Neural progenitor cell (in vitro differentiated cells): ENCODE data around the gene CSAD.

Experiments
- CTCF ChIP-seq: fragments of 200-600 bp; sonication (generic); IDR thresholded peaks from 2 replicates; pipeline ENCODE4 v1.5.1; 2017; ENCODE audit warnings: antibody characterized with exemption, mild to moderate bottlenecking
- EZH2 ChIP-seq: fragments of 200-600 bp; sonication (generic); IDR thresholded peaks from 2 replicates; pipeline ENCODE4 v1.6.1; 2017; ENCODE audit warnings: antibody characterized with exemption, mild to moderate bottlenecking, moderate library complexity
- EZH2phosphoT487 ChIP-seq: fragments of 200-600 bp; sonication (generic); IDR thresholded peaks from 2 replicates; pipeline ENCODE4 v1.6.1; 2017; ENCODE audit warnings: antibody characterized with exemption

DNA sequence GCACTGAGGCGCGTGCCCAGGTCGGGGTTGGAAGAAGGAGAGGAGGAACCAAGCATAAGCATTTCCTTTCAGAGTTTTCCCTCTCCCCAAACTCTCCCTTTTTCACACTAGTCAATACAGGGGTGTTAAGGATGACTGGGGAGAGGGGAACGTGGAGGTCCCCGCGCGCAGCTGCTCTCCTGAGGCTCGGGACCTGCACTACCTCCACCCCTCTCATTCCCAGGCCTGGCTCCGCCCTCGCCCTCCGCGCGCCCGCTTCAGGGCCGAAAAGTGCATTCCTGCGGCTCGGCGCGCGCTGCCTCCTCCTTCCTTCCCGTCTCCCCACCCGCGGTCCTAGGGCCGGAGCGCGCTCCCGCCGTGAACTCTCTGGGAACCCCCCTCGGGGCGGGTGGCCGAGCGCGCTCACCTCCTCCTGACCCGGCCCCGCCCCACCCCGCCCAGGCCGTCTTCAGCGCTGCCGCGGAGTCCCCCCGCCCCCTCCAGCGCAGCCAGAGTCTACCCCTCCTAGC is 40.0 kb upstream of the CSAD start:
- TF ChIP-seq EZH2 (no peak), CTCF (no peak), EZH2phosphoT487 (no peak)
